DMS53 treated with DMSO at 0.1 percent for 48 hours (cell line): Measurements from ENCODE around the gene MT1A.
A peak's percentile ranks its signal among the peaks of the same experiment; 100 is the strongest.
"Not testable (repeated sequence)": the region's sequence is repeated elsewhere in the genome, so short reads cannot be mapped to it uniquely, and the experiment has no call there.

ENCODE experiments used
- DNase-seq: peaks from one replicate; lab custom pipeline; 2025; ENCODE audit not compliant: unreplicated experiment; lab: John Stamatoyannopoulos, UW

The MT1A gene

GRCh38 chr16:56652600-56652999, 14.1 kb downstream of the MT1A start:
- no peak for DNase-seq

GRCh38 chr16:56653218-56653617, 14.8 kb downstream of the MT1A start:
- DNase-seq, result no peak

- peak; percentile 68 for DNase-seq
These were observed 19.3 kb downstream of the MT1A start, which contains the start of gene MT1F for GRCh38 chr16:56657555-56658326. Gene MT1F (plus strand): TSS chr16:56657959. CDS start chr16:56658059, 100 bp downstream.

- DNase-seq, result no peak
These were observed 19.9 kb downstream of the MT1A start for GRCh38 chr16:56658327-56658875.

- DNase-seq, result no peak
These were observed 24.2 kb downstream of the MT1A start for GRCh38 chr16:56662357-56663354.

GRCh38 chr16:56664506-56664905, 26.0 kb downstream of the MT1A start:
- no peak for DNase-seq

GRCh38 chr16:56665286-56666261, 27.1 kb downstream of the MT1A start:
- DNase-seq, result not testable (repeated sequence)

- peak; percentile 67 for DNase-seq
These were observed 29.4 kb downstream of the MT1A start, which contains the start of gene MT1G for GRCh38 chr16:56667581-56668571. Gene MT1G (minus strand): TSS chr16:56668065. CDS start chr16:56667993, 72 bp downstream.

GRCh38 chr16:56669005-56669839, 30.8 kb downstream of the MT1A start, which contains the start of gene MT1H:
Gene MT1H (plus strand): TSS chr16:56669814. CDS start chr16:56669885, 71 bp downstream.
- DNase-seq, result no peak

GRCh38 chr16:56669840-56670619, 31.6 kb downstream of the MT1A start:
- no peak for DNase-seq

- no peak for DNase-seq
These were observed 32.1 kb downstream of the MT1A start for GRCh38 chr16:56670620-56670934.

- DNase-seq, result not testable (repeated sequence)
These were observed 33.2 kb downstream of the MT1A start for GRCh38 chr16:56671691-56672090.

GRCh38 chr16:56672171-56672570, 33.7 kb downstream of the MT1A start:
- not testable (repeated sequence) for DNase-seq

GRCh38 chr16:56672761-56673536, 34.5 kb downstream of the MT1A start:
- DNase-seq, result no peak

GRCh38 chr16:56673921-56674320, 35.5 kb downstream of the MT1A start:
- no peak for DNase-seq

GRCh38 chr16:56674570-56674969, 36.1 kb downstream of the MT1A start:
- not testable (repeated sequence) for DNase-seq
